Measurements from ENCODE around the gene ANXA6.
A peak's percentile ranks its signal among the peaks of the same experiment; 100 is the strongest.
"Not testable (repeated sequence)": the region's sequence is repeated elsewhere in the genome, so short reads cannot be mapped to it uniquely, and the experiment has no call there.

The ANXA6 gene

DNA sequence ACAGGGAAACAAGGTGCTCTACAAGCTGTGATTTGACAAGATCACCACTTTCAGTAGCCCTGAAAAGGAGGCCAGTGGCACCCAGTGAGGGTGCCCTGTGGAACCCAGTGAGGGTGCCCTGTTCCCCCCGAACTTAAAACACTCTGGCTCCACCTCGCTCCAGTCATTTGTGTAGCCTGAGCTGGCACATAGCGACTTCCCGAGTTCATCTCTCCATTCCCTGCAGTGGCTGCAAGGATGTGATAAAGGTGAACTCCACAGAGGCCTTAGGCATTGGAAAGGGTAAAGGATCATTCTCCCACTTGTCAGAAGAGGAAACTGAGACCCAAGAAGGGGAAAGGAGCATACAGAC, 21.9 kb upstream of the ANXA6 start:
- no peak for DNase-seq

DNA sequence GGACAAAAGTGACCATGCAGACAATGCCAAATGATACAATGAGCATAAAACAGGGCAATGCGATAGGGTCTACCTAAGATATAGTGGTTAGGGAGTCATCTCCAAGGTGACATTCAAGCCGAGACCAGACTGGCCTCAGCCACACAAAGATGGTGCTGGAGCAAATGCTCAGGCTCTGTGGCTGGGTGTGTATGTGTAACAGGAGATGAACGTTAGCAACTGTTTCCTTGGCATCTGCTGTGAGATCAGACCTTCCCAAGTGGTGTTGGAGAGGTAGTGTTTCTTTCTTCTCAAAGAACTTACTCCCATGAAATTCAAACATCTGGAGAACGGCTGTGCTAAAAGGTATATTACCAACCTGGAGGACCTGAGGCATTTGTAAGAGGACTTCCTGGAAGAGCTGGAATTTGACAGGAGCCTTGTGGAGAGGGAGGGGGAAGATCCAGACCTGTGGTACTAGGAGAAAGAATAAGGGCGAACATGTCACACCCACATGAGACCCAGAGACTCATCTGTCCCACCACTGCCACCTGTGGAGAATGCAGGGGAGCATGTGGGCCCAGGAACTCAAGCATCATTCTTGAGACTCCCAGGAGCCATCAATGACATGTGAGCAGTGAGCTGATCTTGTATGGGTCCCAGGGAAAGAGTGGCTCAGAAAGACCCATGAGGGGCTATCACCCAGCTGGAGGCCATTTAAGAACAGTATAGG, 21.4 kb upstream of the ANXA6 start:
- DNase-seq = no peak

- no peak for DNase-seq
These were observed 20.8 kb upstream of the ANXA6 start for GRCh38 chr5:151178372-151178771.

GRCh38 chr5:151176268-151176667, 18.7 kb upstream of the ANXA6 start:
- not testable (repeated sequence) for DNase-seq

- peak; percentile 38 for DNase-seq
These were observed 17.1 kb upstream of the ANXA6 start for GRCh38 chr5:151174612-151175101.

GRCh38 chr5:151173711-151174611, 16.4 kb upstream of the ANXA6 start:
- no peak for DNase-seq

GRCh38 chr5:151171529-151171928, 13.9 kb upstream of the ANXA6 start:
- DNase-seq = no peak

DNA sequence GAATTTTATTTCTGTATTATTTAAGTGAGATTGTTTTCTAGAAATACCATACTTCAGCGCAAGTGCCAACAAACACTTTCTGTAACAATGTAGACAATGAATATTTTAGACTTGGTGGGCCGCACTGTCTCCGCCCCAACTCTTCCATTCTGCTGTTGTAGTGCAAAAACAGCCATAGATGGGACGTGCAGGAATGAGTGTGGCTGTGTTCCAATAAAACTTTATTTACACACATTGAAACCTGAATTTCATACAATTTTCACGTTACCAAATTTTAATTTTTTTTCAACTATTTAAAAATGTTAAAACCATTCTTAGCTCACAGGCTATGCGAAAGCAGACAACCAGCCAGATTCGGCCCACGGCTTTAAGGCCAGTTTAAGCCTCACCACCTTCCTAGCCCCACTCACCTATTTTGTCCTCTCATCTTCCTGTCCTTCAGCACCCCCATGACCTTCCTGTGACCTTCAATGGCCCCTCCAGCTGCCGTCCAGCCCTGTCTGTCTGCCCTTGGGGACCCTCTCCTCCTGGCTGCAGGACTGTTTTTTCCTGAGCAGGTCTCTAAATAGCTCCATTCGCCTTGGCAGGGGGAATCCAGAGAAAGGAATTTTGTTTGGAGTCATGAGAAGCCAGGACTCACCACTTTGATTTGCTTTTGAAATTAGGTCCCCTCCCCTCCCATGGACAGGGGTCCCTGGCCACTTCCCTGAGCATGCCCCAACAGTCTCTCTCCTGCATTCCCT, 11.2 kb upstream of the ANXA6 start:
- no peak for DNase-seq

DNA sequence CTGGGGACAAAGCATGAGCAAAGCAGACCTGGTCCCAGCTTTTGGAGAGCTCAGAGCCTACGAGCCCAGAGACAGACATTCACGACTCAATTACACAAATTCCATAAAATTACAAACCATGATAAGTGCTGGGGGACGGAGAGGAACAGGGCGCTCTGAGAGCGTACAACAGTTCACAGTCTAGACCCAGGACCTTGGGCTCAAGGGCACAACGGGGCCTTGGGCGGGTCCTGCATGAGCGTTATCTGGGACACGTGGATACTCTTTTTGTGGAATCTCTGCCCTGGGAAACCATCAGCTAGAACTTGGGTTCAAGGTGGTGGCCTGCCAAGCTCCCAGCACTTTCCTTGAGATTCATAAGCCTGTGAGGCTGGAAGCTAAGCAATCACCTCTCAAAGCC, 9.4 kb upstream of the ANXA6 start:
- DNase-seq = no peak

DNA sequence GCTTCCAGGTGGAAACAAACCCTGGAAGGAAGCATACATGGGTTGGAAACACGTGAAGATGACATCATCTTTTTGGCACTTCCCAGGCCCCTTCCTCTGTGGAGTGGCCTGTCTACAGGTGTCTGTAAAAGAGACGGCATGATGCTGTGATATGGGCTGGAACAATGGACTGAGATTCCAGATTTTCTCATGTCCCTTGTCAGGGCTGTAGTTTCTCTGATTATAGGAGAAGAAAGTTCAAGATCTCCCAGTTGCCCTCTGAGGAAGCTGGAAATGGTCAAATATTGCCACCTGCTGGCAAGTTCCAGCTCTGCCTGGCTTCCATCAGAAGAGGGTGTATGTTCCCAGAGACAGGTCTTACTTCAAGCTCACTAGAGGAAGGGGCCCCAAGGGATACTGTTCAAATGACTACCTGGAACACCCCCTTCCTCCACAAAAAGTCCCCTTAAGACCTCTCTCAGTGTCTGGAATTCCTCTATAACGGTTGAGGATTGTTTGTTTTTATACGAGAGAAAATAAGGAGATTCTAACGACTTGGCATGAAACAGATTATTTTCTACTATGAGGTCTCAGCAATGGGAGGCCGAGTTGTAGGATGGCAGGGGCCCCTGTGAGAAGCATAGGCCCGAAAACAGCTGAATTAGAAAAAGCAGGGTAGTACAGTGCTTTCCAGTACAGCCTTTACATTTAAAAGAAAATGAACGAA, 7.3 kb upstream of the ANXA6 start:
- DNase-seq = peak; percentile 9

DNA sequence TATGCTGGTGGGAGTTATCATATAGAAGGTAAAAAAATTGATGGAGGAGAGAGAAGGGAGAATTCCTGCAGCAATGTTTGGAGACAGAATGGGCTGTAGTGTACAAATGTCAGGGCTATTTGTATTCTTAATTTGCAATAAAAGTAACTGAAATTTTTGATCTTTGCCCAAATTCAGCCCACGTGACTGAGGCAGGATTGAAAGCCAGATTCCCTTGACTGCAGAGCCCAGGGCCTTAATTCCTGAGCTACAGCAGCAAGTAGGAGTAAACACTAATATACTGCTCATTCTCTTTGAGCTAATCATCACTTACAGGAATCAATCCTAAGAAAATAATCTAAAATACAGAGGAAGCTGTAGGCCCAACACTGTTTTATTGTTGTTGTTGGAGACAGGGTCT, 5.2 kb upstream of the ANXA6 start:
- no peak for DNase-seq

DNA sequence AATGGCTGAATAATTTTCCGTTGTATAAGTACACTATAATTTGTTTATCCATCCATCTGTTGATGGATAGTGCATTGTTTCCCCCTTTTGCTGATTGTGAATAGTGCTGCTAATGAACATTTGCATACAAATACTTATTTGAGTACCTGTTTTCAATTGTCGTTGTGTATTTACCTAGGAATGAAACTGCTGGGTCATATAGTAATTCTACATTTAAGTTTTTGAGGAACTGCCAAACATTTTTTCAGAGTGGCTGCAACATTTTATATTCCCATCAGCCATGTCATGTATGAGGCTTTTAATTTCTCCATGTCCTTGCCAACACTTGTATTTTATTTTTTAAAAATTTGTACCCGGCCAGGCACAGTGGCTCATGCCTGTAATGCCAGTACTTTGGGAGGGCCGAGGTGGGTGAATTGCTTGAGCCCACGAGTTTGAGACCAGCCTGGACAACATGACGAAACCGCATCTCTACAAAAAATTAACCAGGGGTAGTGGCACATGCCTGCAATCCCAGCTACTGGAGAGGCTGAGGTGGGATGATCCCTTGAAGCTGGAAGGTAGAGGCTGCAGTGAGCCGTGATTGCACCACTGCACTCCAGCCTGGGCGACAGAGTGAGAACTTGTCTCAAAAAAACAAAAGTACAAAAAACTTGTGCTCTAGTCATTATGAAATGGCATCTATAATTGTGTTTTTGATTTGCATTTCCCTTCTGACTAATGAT, 2.2 kb upstream of the ANXA6 start:
- DNase-seq = no peak

GRCh38 chr5:151158287-151158661, 695 bp upstream of the ANXA6 start:
- no peak for DNase-seq

DNA sequence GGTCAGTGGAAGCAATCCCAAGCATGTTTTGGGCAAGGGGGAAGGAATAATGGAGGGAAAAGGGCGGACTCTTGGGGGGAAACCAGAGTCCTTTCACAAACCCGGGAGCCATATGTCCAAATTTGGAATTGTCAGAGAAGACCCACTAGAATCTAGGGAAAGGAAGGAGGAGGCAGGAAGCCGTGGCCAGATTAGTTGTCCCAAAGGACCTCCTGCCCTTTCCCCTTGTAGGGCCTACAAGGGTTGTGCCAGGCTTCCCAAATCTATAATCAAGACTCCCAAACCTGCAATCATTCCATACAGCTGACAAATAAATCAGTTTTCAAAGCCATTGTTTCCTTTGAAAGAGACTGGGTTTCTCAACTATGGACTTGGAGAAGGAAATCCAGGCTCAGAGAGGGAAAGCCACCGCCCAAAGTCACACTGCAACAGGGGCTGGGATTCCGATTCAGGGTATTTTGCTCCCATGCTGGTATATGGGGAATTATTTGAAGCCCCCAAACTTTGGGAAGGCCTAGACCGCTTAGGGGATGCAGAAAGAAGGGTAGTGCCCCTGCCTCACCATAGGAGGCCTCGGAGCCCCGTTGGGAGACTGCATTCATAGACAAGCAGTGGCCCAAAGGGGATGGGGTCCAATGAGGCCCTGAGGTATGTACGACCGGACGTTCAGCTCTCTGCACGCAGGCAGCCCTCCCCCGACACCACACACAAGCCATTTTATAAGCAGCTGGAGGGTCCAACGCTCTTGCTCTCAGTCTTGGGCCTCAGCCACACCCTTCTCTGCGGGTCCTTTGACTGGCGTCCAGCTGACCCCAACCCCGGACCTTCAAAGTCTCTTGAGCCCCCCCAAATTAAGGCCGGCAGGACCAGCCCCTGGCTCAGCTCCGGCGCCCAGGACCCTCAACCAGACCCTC, 815 bp downstream of the ANXA6 start:
- DNase-seq = no peak

GRCh38 chr5:151155775-151156506, 1.6 kb downstream of the ANXA6 start:
- DNase-seq = peak; percentile 25

DNA sequence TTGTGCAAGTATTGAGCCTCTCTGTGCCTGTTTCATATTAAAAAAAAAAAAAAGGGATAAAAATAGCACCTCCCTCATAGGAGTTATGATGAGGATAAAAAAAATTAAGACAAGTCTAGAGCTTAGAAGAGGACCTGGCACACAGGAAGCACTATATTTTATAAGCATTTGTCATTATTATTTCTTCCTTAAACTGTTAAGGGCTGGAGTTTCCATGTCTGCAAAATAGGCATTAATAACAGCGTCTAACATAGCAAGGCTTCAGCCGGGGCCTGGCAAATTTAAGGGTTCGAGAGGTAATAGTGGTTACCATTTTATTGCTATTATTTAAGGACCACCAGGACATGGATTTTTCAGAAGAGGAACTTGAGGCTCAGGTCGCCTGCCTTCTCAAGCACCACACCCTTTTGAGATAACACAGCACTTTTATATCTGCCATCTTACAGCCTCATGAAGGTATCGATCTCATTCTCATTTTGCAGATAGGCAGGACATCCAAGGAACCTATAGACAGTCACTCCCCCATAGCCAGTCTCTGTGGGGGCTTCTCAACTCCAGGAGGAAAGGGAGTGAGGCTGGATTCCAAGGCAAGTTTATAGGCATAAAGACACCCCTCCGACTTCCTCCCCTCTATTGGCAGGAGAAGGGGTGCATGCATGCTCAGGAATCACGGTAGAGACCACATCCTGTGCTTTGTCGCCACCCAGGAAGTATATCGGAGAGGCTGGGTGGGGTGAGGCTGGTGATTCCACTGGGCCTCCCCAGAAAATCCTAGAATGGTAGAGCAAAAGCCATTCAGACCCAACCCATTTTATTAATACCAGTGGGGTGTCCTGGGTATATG, 2.4 kb downstream of the ANXA6 start:
- no peak for DNase-seq

DNA sequence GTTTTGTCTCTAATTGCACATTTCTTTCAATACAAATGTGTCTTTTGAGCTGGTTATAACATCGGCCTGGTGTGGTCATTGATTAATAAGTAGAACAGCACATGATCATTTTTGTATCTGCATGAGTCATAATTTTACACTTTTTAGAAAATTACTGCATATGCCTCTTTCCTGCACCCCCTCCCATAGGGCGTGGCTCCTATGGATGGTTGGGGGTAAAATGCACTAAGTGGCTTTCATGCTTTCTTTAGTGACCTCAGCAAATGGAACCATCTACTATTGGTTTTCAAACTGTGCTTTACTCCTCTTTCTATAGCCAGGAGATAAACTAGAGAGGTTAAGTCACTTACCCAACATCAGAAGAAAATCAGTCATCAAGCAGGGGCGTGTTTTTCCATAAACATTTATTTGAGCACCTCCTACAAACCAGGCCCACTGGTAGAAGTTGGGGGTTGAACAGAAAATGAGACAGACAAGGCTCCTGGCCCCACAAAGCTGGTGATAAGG, 3.8 kb downstream of the ANXA6 start:
- no peak for DNase-seq

- no peak for DNase-seq
These were observed 4.3 kb downstream of the ANXA6 start for GRCh38 chr5:151153300-151153699.

- DNase-seq = no peak
These were observed 5.8 kb downstream of the ANXA6 start for GRCh38 chr5:151151793-151152192.

Data from NCI-H510A (cell line).